Liver (tissue), 9 donors: ENCODE measurements around the gene CCDC89. TPM values are rescaled to one million over a fixed set of nuclear protein-coding genes. Genes with fewer than 3 reads are reported as not detected.

Experiments
- DNase-seq: peaks from one replicate; pipeline ENCODE4 v3.0.0-alpha.2; 2017; ENCODE audit warnings: low spot score
- H3K27ac ChIP-seq, 2 donors: one replicate each; pipeline ENCODE4 v1.7.0; 2013; ENCODE audit warnings: inconsistent platforms in 2 of 2, low read length in 2 of 2, control low read depth in 1 of 2, low read depth in 1 of 2, mild to moderate bottlenecking in 1 of 2
- H3K27me3 ChIP-seq, 4 donors: one replicate each; pipeline versions ENCODE4 v1.6.1 to v1.7.0; 2013; ENCODE audit warnings: low read length in 3 of 4, inconsistent platforms in 1 of 4, mild to moderate bottlenecking in 1 of 4, moderate library complexity in 1 of 4; ENCODE audit not compliant: control insufficient read depth in 4 of 4, insufficient read depth in 4 of 4
- H3K36me3 ChIP-seq, 4 donors: one replicate each; pipeline versions ENCODE4 v1.6.1 to v1.7.0; 2013; ENCODE audit warnings: low read length in 3 of 4, mild to moderate bottlenecking in 3 of 4, low read depth in 1 of 4, moderate library complexity in 1 of 4; ENCODE audit not compliant: control insufficient read depth in 4 of 4, insufficient read depth in 3 of 4
- H3K4me1 ChIP-seq, 4 donors: one replicate each; pipeline versions ENCODE4 v1.6.1 to v1.7.0; 2013; ENCODE audit warnings: low read length in 3 of 4, mild to moderate bottlenecking in 3 of 4, moderate library complexity in 1 of 4; ENCODE audit not compliant: control insufficient read depth in 4 of 4, insufficient read depth in 4 of 4
- H3K4me3 ChIP-seq, 3 donors: one replicate each; pipeline versions ENCODE4 v1.6.1 to v1.7.0; 2013; ENCODE audit warnings: low read length in 3 of 3, control low read depth in 1 of 3, low read depth in 1 of 3, mild to moderate bottlenecking in 1 of 3
- H3K9ac ChIP-seq, 2 donors: one replicate each; pipeline ENCODE4 v1.7.0; 2013; ENCODE audit warnings: low read length in 2 of 2, mild to moderate bottlenecking in 2 of 2, moderate library complexity in 2 of 2, control low read depth in 1 of 2, low read depth in 1 of 2
- H3K9me3 ChIP-seq, 4 donors: one replicate each; pipeline versions ENCODE4 v1.6.1 to v1.7.0; 2013; ENCODE audit warnings: low read length in 3 of 4; ENCODE audit not compliant: control insufficient read depth in 4 of 4
- EGR1 ChIP-seq, 2 donors: IDR thresholded peaks; 2 replicates each; pipeline ENCODE4 v1.6.1; 2016 to 2018; ENCODE audit warnings: antibody characterized with exemption in 2 of 2, low read depth in 2 of 2
- FOXA1 ChIP-seq: IDR thresholded peaks from 2 replicates; pipeline ENCODE4 v1.6.1; 2016; ENCODE audit warnings: antibody characterized with exemption
- FOXA2 ChIP-seq: IDR thresholded peaks from 2 replicates; pipeline ENCODE4 v1.6.1; 2016; ENCODE audit warnings: antibody characterized with exemption
- GABPA ChIP-seq, 2 donors: IDR thresholded peaks in 1 of 2; conservative IDR thresholded peaks in 1 of 2; 2 replicates each; pipeline ENCODE4 v1.6.1; 2016; ENCODE audit warnings: antibody characterized with exemption in 2 of 2, mild to moderate bottlenecking in 1 of 2, moderate library complexity in 1 of 2
- HNF4A ChIP-seq, 2 donors: conservative IDR thresholded peaks; 2 replicates each; pipeline ENCODE4 v1.6.1; 2016; ENCODE audit warnings: antibody characterized with exemption in 2 of 2, mild to moderate bottlenecking in 2 of 2
- HNF4G ChIP-seq: IDR thresholded peaks from 2 replicates; pipeline ENCODE4 v1.6.1; 2016; ENCODE audit warnings: antibody characterized with exemption
- JUND ChIP-seq, 2 donors: IDR thresholded peaks; 2 replicates each; pipeline ENCODE4 v1.6.1; 2016; ENCODE audit warnings: antibody characterized with exemption in 2 of 2
- NR2F2 ChIP-seq: IDR thresholded peaks from 2 replicates; pipeline ENCODE4 v1.6.1; 2016; ENCODE audit warnings: antibody characterized with exemption
- RAD21 ChIP-seq, 2 donors: IDR thresholded peaks; 2 replicates each; pipeline ENCODE4 v1.6.1; 2016; ENCODE audit warnings: antibody characterized with exemption in 2 of 2, mild to moderate bottlenecking in 2 of 2
- RXRA ChIP-seq, 2 donors: IDR thresholded peaks; 2 replicates each; pipeline ENCODE4 v1.6.1; 2017 to 2018; ENCODE audit warnings: antibody characterized with exemption in 2 of 2, mild to moderate bottlenecking in 1 of 2
- SP1 ChIP-seq: IDR thresholded peaks from 2 replicates; pipeline ENCODE4 v1.6.1; 2018; ENCODE audit warnings: antibody characterized with exemption, mild to moderate bottlenecking
- TAF1 ChIP-seq: conservative IDR thresholded peaks from 2 replicates; pipeline ENCODE4 v1.6.1; 2016; ENCODE audit warnings: antibody characterized with exemption, mild to moderate bottlenecking
- YY1 ChIP-seq: IDR thresholded peaks from 2 replicates; pipeline ENCODE4 v1.6.1; 2016; ENCODE audit warnings: antibody characterized with exemption, mild to moderate bottlenecking
- WGBS: extraction: QIAGEN DNeasy Blood & Tissue Kit; methylation state at CpG from one replicate; pipeline ENCODE4 v1.1.7; 2013; 5-methylcytosine and 5-hydroxymethylcytosine counted together
- polyA plus RNA-seq, 2 donors: library from polyadenylated mRNA; stranded (reverse) in 1 of 2; unstranded in 1 of 2; fragments of 200-250 nt in 1 of 2; fragments of >200 nt in 1 of 2; fragmentation: Nextera tagmentation in 1 of 2; extraction: Ambion mirVana in 1 of 2; gene quantifications; one replicate each; pipeline versions ENCODE4 v1.2.1 to v1.2.3, GENCODE V29; 2013 to 2015
- total RNA-seq, 2 donors: library from RNA; depleted of rRNA; stranded (reverse); fragments of >200 nt; gene quantifications; one replicate each; pipeline ENCODE4 v1.2.3, GENCODE V29; 2014
- TF ChIP-seq, protein P1 (sequence below): IDR thresholded peaks from 2 replicates; pipeline ENCODE4 v1.6.1; 2016; ENCODE audit warnings: antibody characterized with exemption
- TF ChIP-seq, protein P2 (sequence below): IDR thresholded peaks from 2 replicates; pipeline ENCODE4 v1.6.1; 2016; ENCODE audit warnings: antibody characterized with exemption
- TF ChIP-seq, protein P3 (sequence below): fragments of 150-350 bp; IDR thresholded peaks from 2 replicates; pipeline ENCODE4 v1.5.1; 2017; ENCODE audit warnings: improper control_type of control experiment, low read depth, low read length; ENCODE audit not compliant: missing input control
- TF ChIP-seq, protein P4 (sequence below): IDR thresholded peaks from 2 replicates; pipeline ENCODE4 v1.6.1; 2016; ENCODE audit warnings: antibody characterized with exemption
- TF ChIP-seq, protein P5 (sequence below): IDR thresholded peaks from 2 replicates; pipeline ENCODE4 v1.6.1; 2016; ENCODE audit warnings: antibody characterized with exemption, mild to moderate bottlenecking
- donor health status: healthy.
- donor health status: healthy.
- donor health status: healthy.
- donor health status: healthy.
- donor health status: healthy.

The CCDC89 gene
- total and polyA plus RNA-seq, 4 donors, result 0.17 to 1.0 (median 0.28) TPM; not detected in 1

DNA sequence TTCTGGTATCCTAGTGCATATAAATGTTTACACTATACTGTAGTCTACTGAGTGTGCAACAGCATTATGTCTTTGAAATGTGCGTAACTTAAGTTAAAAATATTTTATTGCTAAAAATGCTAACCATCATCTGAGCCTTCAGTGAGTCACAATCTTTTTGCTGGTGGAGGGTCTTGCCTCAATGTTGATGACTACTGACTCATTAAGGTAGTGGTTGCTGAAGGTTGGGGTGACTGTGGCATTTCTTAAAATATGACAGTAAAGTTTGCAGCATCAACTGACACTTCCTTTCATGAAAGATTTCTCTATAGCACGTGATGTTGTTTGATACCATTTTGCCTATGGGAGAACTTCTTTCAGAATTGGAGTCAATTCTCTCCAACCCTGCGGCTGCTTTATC lies 12.6 kb downstream of the CCDC89 start:
- 92% methylated on average over 3 of the region's 3 CpGs for WGBS
- TF ChIP-seq, protein P1, sequence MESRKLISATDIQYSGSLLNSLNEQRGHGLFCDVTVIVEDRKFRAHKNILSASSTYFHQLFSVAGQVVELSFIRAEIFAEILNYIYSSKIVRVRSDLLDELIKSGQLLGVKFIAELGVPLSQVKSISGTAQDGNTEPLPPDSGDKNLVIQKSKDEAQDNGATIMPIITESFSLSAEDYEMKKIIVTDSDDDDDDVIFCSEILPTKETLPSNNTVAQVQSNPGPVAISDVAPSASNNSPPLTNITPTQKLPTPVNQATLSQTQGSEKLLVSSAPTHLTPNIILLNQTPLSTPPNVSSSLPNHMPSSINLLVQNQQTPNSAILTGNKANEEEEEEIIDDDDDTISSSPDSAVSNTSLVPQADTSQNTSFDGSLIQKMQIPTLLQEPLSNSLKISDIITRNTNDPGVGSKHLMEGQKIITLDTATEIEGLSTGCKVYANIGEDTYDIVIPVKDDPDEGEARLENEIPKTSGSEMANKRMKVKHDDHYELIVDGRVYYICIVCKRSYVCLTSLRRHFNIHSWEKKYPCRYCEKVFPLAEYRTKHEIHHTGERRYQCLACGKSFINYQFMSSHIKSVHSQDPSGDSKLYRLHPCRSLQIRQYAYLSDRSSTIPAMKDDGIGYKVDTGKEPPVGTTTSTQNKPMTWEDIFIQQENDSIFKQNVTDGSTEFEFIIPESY, result no peak
- no peak for TF ChIP-seq EGR1 (IDR thresholded peaks at IDR 0.05; ENCODE audit: low read depth in 2 of 2)
- no peak for TF ChIP-seq HNF4A (conservative IDR thresholded peaks at IDR 0.05)
- TF ChIP-seq FOXA1, result no peak
- TF ChIP-seq, protein P2, sequence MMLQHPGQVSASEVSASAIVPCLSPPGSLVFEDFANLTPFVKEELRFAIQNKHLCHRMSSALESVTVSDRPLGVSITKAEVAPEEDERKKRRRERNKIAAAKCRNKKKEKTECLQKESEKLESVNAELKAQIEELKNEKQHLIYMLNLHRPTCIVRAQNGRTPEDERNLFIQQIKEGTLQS, result no peak
- TF ChIP-seq, protein P3, sequence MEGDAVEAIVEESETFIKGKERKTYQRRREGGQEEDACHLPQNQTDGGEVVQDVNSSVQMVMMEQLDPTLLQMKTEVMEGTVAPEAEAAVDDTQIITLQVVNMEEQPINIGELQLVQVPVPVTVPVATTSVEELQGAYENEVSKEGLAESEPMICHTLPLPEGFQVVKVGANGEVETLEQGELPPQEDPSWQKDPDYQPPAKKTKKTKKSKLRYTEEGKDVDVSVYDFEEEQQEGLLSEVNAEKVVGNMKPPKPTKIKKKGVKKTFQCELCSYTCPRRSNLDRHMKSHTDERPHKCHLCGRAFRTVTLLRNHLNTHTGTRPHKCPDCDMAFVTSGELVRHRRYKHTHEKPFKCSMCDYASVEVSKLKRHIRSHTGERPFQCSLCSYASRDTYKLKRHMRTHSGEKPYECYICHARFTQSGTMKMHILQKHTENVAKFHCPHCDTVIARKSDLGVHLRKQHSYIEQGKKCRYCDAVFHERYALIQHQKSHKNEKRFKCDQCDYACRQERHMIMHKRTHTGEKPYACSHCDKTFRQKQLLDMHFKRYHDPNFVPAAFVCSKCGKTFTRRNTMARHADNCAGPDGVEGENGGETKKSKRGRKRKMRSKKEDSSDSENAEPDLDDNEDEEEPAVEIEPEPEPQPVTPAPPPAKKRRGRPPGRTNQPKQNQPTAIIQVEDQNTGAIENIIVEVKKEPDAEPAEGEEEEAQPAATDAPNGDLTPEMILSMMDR, result no peak
- TF ChIP-seq TAF1, result no peak
- TF ChIP-seq NR2F2, result no peak
- no peak for TF ChIP-seq SP1
- no peak for TF ChIP-seq RAD21 (IDR thresholded peaks at IDR 0.05)
- TF ChIP-seq YY1, result no peak
- TF ChIP-seq JUND (IDR thresholded peaks at IDR 0.05), result no peak
- TF ChIP-seq, protein P4, sequence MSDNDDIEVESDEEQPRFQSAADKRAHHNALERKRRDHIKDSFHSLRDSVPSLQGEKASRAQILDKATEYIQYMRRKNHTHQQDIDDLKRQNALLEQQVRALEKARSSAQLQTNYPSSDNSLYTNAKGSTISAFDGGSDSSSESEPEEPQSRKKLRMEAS, result no peak
- TF ChIP-seq RXRA (IDR thresholded peaks at IDR 0.05), result no peak
- TF ChIP-seq, protein P5, sequence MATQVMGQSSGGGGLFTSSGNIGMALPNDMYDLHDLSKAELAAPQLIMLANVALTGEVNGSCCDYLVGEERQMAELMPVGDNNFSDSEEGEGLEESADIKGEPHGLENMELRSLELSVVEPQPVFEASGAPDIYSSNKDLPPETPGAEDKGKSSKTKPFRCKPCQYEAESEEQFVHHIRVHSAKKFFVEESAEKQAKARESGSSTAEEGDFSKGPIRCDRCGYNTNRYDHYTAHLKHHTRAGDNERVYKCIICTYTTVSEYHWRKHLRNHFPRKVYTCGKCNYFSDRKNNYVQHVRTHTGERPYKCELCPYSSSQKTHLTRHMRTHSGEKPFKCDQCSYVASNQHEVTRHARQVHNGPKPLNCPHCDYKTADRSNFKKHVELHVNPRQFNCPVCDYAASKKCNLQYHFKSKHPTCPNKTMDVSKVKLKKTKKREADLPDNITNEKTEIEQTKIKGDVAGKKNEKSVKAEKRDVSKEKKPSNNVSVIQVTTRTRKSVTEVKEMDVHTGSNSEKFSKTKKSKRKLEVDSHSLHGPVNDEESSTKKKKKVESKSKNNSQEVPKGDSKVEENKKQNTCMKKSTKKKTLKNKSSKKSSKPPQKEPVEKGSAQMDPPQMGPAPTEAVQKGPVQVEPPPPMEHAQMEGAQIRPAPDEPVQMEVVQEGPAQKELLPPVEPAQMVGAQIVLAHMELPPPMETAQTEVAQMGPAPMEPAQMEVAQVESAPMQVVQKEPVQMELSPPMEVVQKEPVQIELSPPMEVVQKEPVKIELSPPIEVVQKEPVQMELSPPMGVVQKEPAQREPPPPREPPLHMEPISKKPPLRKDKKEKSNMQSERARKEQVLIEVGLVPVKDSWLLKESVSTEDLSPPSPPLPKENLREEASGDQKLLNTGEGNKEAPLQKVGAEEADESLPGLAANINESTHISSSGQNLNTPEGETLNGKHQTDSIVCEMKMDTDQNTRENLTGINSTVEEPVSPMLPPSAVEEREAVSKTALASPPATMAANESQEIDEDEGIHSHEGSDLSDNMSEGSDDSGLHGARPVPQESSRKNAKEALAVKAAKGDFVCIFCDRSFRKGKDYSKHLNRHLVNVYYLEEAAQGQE, result no peak
- no peak for TF ChIP-seq FOXA2
- TF ChIP-seq GABPA (IDR thresholded peaks at IDR 0.05 in 1 of 2, conservative IDR thresholded peaks at IDR 0.05 in 1 of 2), result no peak
- TF ChIP-seq HNF4G, result no peak
- no peaks in the 10 kb centered on the region for H3K36me3 ChIP-seq

More for the DNA sequence above, 12.6 kb downstream of the CCDC89 start:
- peaks cover 0 to 9% (median 0%) of the 10 kb centered on the region in 4 donors for H3K4me1 ChIP-seq
- H3K9ac ChIP-seq, result no peak overlapping the region
- DNase-seq, result no peak
- H3K27ac ChIP-seq, result no peak overlapping the region
- H3K9me3 ChIP-seq, result no peaks in the 10 kb centered on the region
- no peak overlapping the region for H3K4me3 ChIP-seq
- H3K27me3 ChIP-seq, result no peaks in the 10 kb centered on the region
